BE2C (cell line): Measurements from ENCODE around the gene MRNIP.

ENCODE experiments used
- DNase-seq: peaks from one replicate; pipeline ENCODE4 v3.0.0-alpha.2; 2020
- H3K27me3 ChIP-seq: fragments of 250-450 bp; sonication (Bioruptor Pico); 2 replicates; pipeline ENCODE4 v1.5.1; 2020; ENCODE audit warnings: mild to moderate bottlenecking
- H3K36me3 ChIP-seq: fragments of 250-450 bp; sonication (Bioruptor Pico); 2 replicates; pipeline ENCODE4 v1.5.1; 2020; ENCODE audit warnings: mild to moderate bottlenecking
- H3K4me1 ChIP-seq: fragments of 250-450 bp; sonication (Bioruptor Pico); 2 replicates; pipeline ENCODE4 v1.5.1; 2020
- H3K4me3 ChIP-seq: 2 replicates; pipeline ENCODE4 v1.5.1; 2011; ENCODE audit warnings: low read depth, low read length
- H3K9me3 ChIP-seq: fragments of 250-450 bp; sonication (Bioruptor Pico); 2 replicates; pipeline ENCODE4 v1.5.1; 2020
- TF ChIP-seq, protein P1 (sequence below): IDR thresholded peaks from 2 replicates; pipeline ENCODE4 v1.5.1; 2012; ENCODE audit warnings: mild to moderate bottlenecking, low read depth, low read length

The MRNIP gene

GRCh38 chr5:179799644-179799973, 59.0 kb downstream of the MRNIP start:
- H3K9me3 ChIP-seq, result no peaks in the 10 kb centered on the region
- no peak overlapping the region for H3K4me3 ChIP-seq
- H3K4me1 ChIP-seq, result no peaks in the 10 kb centered on the region
- TF ChIP-seq, protein P1, sequence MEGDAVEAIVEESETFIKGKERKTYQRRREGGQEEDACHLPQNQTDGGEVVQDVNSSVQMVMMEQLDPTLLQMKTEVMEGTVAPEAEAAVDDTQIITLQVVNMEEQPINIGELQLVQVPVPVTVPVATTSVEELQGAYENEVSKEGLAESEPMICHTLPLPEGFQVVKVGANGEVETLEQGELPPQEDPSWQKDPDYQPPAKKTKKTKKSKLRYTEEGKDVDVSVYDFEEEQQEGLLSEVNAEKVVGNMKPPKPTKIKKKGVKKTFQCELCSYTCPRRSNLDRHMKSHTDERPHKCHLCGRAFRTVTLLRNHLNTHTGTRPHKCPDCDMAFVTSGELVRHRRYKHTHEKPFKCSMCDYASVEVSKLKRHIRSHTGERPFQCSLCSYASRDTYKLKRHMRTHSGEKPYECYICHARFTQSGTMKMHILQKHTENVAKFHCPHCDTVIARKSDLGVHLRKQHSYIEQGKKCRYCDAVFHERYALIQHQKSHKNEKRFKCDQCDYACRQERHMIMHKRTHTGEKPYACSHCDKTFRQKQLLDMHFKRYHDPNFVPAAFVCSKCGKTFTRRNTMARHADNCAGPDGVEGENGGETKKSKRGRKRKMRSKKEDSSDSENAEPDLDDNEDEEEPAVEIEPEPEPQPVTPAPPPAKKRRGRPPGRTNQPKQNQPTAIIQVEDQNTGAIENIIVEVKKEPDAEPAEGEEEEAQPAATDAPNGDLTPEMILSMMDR, result no peak
- no peak for DNase-seq
- H3K36me3 ChIP-seq, result peaks cover 11% of the 10 kb centered on the region
- no peaks in the 10 kb centered on the region for H3K27me3 ChIP-seq

DNA sequence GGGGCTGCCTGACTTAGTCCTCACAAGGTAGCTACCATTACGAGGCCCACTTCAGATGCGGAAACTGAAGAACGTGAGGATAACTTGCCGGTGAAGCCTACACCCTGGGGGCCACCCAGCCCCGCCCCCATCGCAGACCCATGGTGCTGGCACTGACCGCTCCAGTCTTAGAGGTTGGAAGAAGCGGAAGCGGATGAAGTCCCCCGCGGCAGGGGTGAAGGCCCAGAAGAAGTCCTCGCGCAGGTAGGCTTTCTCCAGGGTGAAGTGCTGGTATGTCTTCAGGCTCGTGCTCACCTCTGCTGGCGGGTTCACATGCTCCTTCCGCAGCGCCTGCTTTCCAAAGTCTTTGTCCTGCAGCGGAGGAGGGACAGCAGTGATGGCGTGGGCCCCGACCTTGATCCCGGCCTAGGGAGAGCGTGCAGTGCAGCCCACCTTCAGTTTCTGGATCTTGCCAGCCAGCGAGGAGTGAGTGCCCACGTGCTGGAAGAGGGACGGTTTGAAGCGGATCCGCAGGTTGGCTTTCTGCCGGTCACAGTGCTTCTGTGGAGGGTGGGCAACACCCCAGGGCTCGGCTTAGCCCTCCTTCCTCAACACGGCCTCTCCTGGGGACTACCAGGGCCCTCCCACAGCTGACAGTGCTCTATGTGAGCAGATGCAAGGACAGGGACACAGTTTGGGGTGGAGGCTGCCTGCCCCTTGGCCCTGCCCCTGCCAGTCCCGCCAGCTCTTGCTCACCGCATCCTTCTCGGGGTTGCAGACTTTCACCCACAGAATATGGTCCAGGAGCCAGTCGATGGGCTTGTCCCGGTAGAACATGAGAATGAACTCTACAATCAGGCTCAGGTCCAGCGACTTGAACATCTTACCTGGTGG, 59.6 kb downstream of the MRNIP start:
- no peak for DNase-seq
- Histone ChIP-seq H3K9me3 (no peaks in the 10 kb centered on the region), H3K4me3 (no peak overlapping the region), H3K27me3 (no peaks in the 10 kb centered on the region), H3K4me1 (no peaks in the 10 kb centered on the region), H3K36me3 (peaks cover 11% of the 10 kb centered on the region)
- TF ChIP-seq, protein P1, result no peak

DNA sequence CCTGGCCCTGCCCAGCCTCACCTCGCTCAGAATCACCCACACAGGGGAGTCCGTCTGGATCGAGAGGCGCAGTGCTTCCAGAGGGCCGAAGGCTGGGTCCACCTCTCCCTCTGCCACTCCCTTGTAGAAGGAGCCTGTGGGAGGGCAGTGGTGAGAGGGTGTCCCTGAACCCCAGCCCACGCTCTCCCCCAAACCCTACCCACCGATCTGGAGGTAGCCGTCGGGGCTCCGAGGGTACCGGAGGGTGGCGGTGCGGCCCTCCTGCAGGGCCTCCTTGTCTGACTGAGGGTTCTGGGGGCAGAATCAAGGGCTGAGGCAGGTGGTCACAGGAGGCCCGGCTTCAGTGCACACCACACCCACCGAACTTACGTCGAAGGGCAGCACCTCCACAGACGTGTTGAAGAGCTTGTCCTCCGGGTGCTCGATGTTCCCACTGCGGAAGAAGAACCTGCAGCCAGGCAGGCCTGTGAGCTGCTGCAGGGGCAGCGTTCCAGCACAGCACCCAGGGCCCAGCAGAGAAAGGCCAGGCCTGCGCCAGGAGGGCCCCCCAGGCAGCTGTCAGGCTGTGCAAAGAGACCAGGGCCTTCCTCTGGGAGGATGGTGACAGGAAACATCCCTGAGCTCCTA, 60.4 kb downstream of the MRNIP start:
- Histone ChIP-seq H3K4me1 (no peaks in the 10 kb centered on the region), H3K9me3 (no peaks in the 10 kb centered on the region), H3K27me3 (no peaks in the 10 kb centered on the region), H3K4me3 (no peak overlapping the region), H3K36me3 (peaks cover 11% of the 10 kb centered on the region)
- TF ChIP-seq, protein P1, result no peak
- no peak for DNase-seq

DNA sequence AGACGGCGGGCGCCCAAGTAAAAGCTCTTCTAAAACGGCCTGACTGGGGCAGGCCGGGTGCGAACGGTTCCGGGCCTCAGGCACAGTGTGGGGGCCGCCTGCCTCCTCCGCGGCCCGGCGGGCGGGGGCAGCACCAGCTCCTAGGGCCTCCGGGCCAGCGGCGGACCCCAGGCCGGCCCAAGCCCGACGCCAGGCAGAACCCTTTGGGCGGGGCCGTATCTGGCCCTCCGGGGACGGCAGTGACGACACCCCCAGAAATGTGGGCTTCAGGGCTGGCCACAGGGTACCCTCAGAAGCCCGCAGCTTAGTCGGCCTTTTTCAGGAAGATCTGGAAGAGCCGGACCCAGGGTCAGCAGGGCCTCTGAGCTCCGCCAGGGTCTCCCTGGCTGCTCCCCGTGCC, 60.9 kb downstream of the MRNIP start:
- Histone ChIP-seq H3K4me3 (no peak overlapping the region), H3K4me1 (no peaks in the 10 kb centered on the region), H3K27me3 (no peaks in the 10 kb centered on the region), H3K36me3 (peaks cover 11% of the 10 kb centered on the region), H3K9me3 (no peaks in the 10 kb centered on the region)
- TF ChIP-seq, protein P1, result no peak
- DNase-seq, result no peak

- no peak for DNase-seq
- Histone ChIP-seq H3K9me3 (no peaks in the 10 kb centered on the region), H3K36me3 (peaks cover 11% of the 10 kb centered on the region), H3K4me1 (no peaks in the 10 kb centered on the region), H3K4me3 (no peak overlapping the region), H3K27me3 (no peaks in the 10 kb centered on the region)
- TF ChIP-seq, protein P1, result no peak
Observed at GRCh38 chr5:179796877-179797608, 61.6 kb downstream of the MRNIP start.
